GM12878 (cell line): ENCODE data around the gene PDGFD. TPM values are rescaled to one million over a fixed set of nuclear protein-coding genes. Genes with fewer than 3 reads are reported as not detected.

Source experiments
- ATAC-seq: fragments of 200-7000 bp; cut with Tn5 transposase; 3 replicates; pipeline ENCODE4 v1.9.1; 2020; ENCODE audit warnings: mild to moderate bottlenecking, moderate library complexity
- BruUV-seq: library from RNA; stranded (reverse); fragments of 400-500 nt; replicated peaks from 2 replicates; lab custom pipeline; 2021; lab: Mats Ljungman, UMichigan
- CTCF ChIA-PET: fragments of 300-600 bp; sonication (Branson Sonifier 250); formaldehyde crosslinking; extraction: SDS; loops from one replicate; lab custom pipeline; 2021; ENCODE audit warnings: inconsistent platforms; lab: Yijun Ruan, JAX
- POLR2A ChIA-PET: fragments of 350-600 bp; formaldehyde crosslinking; extraction: SDS; loops from one replicate; lab custom pipeline; 2021; ENCODE audit warnings: inconsistent platforms; lab: Charles Lee
- RAD21 ChIA-PET: fragments of 300-600 bp; sonication (Branson Sonifier 250); formaldehyde crosslinking; loops from one replicate; lab custom pipeline; 2023; ENCODE audit warnings: antibody characterized with exemption; ENCODE audit not compliant: unreplicated experiment; lab: Charles Lee
- SMC1A ChIA-PET: fragments of 300-600 bp; sonication (Branson Sonifier 250); formaldehyde crosslinking; loops from one replicate; lab custom pipeline; 2023; ENCODE audit not compliant: unreplicated experiment, uncharacterized antibody; lab: Charles Lee
- DNase-seq: peaks from one replicate; pipeline ENCODE4 v3.0.0-alpha.2; 2011; ENCODE audit warnings: low read depth, low spot score
- FAIRE-seq: peaks from 3 replicates; lab custom pipeline; 2011; peaks lifted over from hg19 to GRCh38; lab: Jason Lieb, UNC
- H2AFZ ChIP-seq: 2 replicates; pipeline ENCODE4 v1.6.0; 2011; ENCODE audit warnings: low read depth, low read length, control low read depth; ENCODE audit not compliant: control insufficient read depth
- H3K27ac ChIP-seq: 2 replicates; pipeline ENCODE4 v1.5.1; 2011; ENCODE audit warnings: control low read depth; ENCODE audit not compliant: control insufficient read depth, insufficient read depth
- H3K27me3 ChIP-seq, 2 experiments: replicated peaks in 1 of 2; 2 replicates each; pipeline versions ENCODE4 v1.6.0 to v1.6.1; 2011; ENCODE audit warnings: low read length in 1 of 2; ENCODE audit not compliant: control insufficient read depth in 2 of 2, insufficient read depth in 2 of 2
- H3K36me3 ChIP-seq, 2 experiments: 2 replicates each; pipeline ENCODE4 v1.5.1; 2011; ENCODE audit warnings: low read length in 1 of 2; ENCODE audit not compliant: control insufficient read depth in 2 of 2, insufficient read depth in 2 of 2
- H3K4me1 ChIP-seq: 2 replicates; pipeline ENCODE4 v1.6.1; 2011; ENCODE audit warnings: mild to moderate bottlenecking, low read length, moderate library complexity, mixed read lengths; ENCODE audit not compliant: control insufficient read depth, insufficient read depth
- H3K4me2 ChIP-seq: 2 replicates; pipeline ENCODE4 v1.6.0; 2011; ENCODE audit warnings: control low read depth; ENCODE audit not compliant: control insufficient read depth, insufficient read depth
- H3K4me3 ChIP-seq: fragments of 200-600 bp; sonication (generic); 2 replicates; pipeline ENCODE4 v1.5.1; 2016
- H3K79me2 ChIP-seq: 2 replicates; pipeline ENCODE4 v1.6.0; 2011; ENCODE audit warnings: low read length; ENCODE audit not compliant: control insufficient read depth, insufficient read depth
- H3K9ac ChIP-seq: 2 replicates; pipeline ENCODE4 v1.8.0; 2011; ENCODE audit warnings: low read length, control low read depth, mixed read lengths; ENCODE audit not compliant: control insufficient read depth, insufficient read depth
- H3K9me3 ChIP-seq: replicated peaks from 3 replicates; pipeline ENCODE4 v1.5.1; 2011; ENCODE audit warnings: mild to moderate bottlenecking, low read length; ENCODE audit not compliant: control insufficient read depth, insufficient read depth
- H4K20me1 ChIP-seq: 2 replicates; pipeline ENCODE4 v1.6.0; 2011; ENCODE audit not compliant: control insufficient read depth, insufficient read depth
- BHLHE40 ChIP-seq, 2 experiments: fragments of 450-650 bp in 1 of 2; IDR thresholded peaks; 2 replicates each; pipeline ENCODE4 v1.6.1; 2011 to 2017; ENCODE audit warnings: low read depth in 2 of 2, borderline replicate concordance in 1 of 2, improper control_type of control experiment in 1 of 2, low read length in 1 of 2, mild to moderate bottlenecking in 1 of 2
- BMI1 ChIP-seq: fragments of 450-650 bp; IDR thresholded peaks from 2 replicates; pipeline ENCODE4 v1.6.1; 2016; ENCODE audit warnings: mild to moderate bottlenecking, moderate library complexity, borderline replicate concordance
- CHD1 ChIP-seq: IDR thresholded peaks from 2 replicates; pipeline ENCODE4 v1.6.1; 2012; ENCODE audit warnings: low read depth, low read length, improper control_type of control experiment
- CHD2 ChIP-seq: IDR thresholded peaks from 2 replicates; pipeline ENCODE4 v1.6.1; 2011; ENCODE audit warnings: low read depth, low read length, improper control_type of control experiment, borderline replicate concordance
- GABPA ChIP-seq: IDR thresholded peaks from 2 replicates; pipeline ENCODE4 v1.6.1; 2014; ENCODE audit warnings: antibody characterized with exemption, low read depth, mild to moderate bottlenecking, inconsistent platforms
- HCFC1 ChIP-seq: fragments of 150-350 bp; IDR thresholded peaks from 2 replicates; pipeline ENCODE4 v1.6.1; 2014; ENCODE audit warnings: low read length
- HDAC2 ChIP-seq: fragments of 200-600 bp; sonication (generic); IDR thresholded peaks from 2 replicates; pipeline ENCODE4 v1.6.1; 2017
- NFIC ChIP-seq: IDR thresholded peaks from 2 replicates; pipeline ENCODE4 v1.6.1; 2012; ENCODE audit warnings: low read depth, mild to moderate bottlenecking, inconsistent platforms, low read length, moderate library complexity
- PAX8 ChIP-seq: fragments of 450-650 bp; IDR thresholded peaks from 2 replicates; pipeline ENCODE4 v1.6.1; 2017; ENCODE audit warnings: mild to moderate bottlenecking, moderate library complexity
- POLR2A ChIP-seq: IDR thresholded peaks from 2 replicates; pipeline ENCODE4 v1.6.1; 2011; ENCODE audit warnings: low read depth, mild to moderate bottlenecking, low read length
- RUNX3 ChIP-seq: IDR thresholded peaks from 2 replicates; pipeline ENCODE4 v1.6.1; 2012; ENCODE audit warnings: low read length, inconsistent platforms
- SMAD5 ChIP-seq: IDR thresholded peaks from 2 replicates; pipeline ENCODE4 v1.6.1; 2016; ENCODE audit warnings: antibody characterized with exemption, low read depth
- SMARCA5 ChIP-seq: fragments of 450-650 bp; IDR thresholded peaks from 2 replicates; pipeline ENCODE4 v1.6.1; 2017; ENCODE audit warnings: mild to moderate bottlenecking
- SP1 ChIP-seq: IDR thresholded peaks from one replicate; pipeline ENCODE4 v1.6.1; 2011; ENCODE audit warnings: low read depth, low read length
- ZNF274 ChIP-seq: IDR thresholded peaks from one replicate; pipeline ENCODE4 v1.8.0; 2011; ENCODE audit not compliant: insufficient read length, insufficient read depth
- ZSCAN29 ChIP-seq: fragments of 450-650 bp; IDR thresholded peaks from 2 replicates; pipeline ENCODE4 v1.6.1; 2017; ENCODE audit warnings: mild to moderate bottlenecking, moderate library complexity
- WGBS: methylation state at CpG from one replicate; pipeline ENCODE4 v1.1.6; 2016; ENCODE audit warnings: low lambda C conversion rate; ENCODE audit not compliant: insufficient replicate concordance, insufficient coverage; ENCODE audit errors: missing lambda C conversion rate; 5-methylcytosine and 5-hydroxymethylcytosine counted together
- in situ Hi-C: fragments of 300-500 bp; cut with MboI; formaldehyde crosslinking; loops from 9 replicates; pipeline ENCODE4 v1.14.3; 2018; ENCODE audit warnings: mixed read lengths
- intact Hi-C: fragments of 100-400 bp; cut with micrococcal nuclease; formaldehyde crosslinking; loops from one replicate; pipeline ENCODE4 v1.14.2; 2022; ENCODE audit not compliant: unreplicated experiment
- polyA plus RNA-seq, 11 experiments: library from polyadenylated mRNA; depleted of rRNA in 4 of 11; unstranded in 6 of 11; stranded (reverse) in 5 of 11; fragments of >200 nt; fragmentation: Nextera tagmentation in 4 of 11; fragmentation: Illumina TruSeq in 1 of 11; extraction: Ambion mirVana in 4 of 11; extraction: Trizol in 1 of 11; gene quantifications; 1 replicate in 1 of 11; 2 replicates in 10 of 11; pipeline versions ENCODE4 v1.2.1 to v1.2.3, GENCODE V29; 2011 to 2016; ENCODE audit warnings: inconsistent platforms in 2 of 11, missing spikeins in 2 of 11, low read depth in 1 of 11
- total RNA-seq, 4 experiments: library from RNA; depleted of rRNA in 3 of 4; stranded (reverse); fragments of >200 nt in 3 of 4; fragmentation: Illumina TruSeq in 1 of 4; extraction: Trizol in 1 of 4; gene quantifications; 2 replicates each; pipeline versions ENCODE4 v1.2.1 to v1.2.3, GENCODE V29; 2013 to 2021
- TF ChIP-seq, protein P1 (sequence below): IDR thresholded peaks from 2 replicates; pipeline ENCODE4 v1.6.1; 2011; ENCODE audit warnings: mild to moderate bottlenecking, low read depth, low read length, moderate library complexity; ENCODE audit not compliant: insufficient replicate concordance

The PDGFD gene
- total and polyA plus RNA-seq, 10 of the 15 experiments (the other 5 are each of a cell fraction or from before 2014, with no cell fraction given): 0.05 to 0.13 TPM; not detected in 8

DNA sequence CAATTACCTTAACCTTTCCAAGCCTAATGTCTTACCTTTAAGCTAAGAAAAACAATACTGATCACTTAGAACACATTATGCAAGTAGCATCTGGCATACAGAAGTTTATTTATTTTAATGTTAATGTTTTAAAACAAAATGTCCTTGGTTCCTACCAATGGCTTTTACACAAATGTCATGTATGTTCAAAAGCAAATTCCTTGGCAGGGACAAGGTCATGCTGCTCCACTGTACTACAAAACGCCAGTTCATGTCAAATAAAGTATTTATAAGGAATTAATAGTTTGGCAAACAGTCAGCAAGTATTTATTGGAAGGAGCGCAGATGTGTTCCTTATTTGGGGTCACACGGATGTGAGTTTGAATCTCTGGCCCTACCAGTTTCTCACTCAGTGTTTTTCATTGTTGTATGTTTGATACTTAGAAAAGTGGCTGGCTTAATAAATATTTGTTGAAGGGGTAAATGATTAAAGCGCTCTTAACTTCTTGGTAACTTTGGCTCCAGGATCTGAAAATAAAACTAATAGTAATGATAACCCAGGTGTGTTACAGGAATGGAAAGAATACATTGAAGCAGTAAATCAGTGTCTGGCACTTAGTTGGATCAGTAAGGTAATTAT lies 108.9 kb downstream of the PDGFD start:
- RAD21 ChIA-PET: no interaction called here
- H3K27me3 ChIP-seq: peaks cover 0 to 3% of the 10 kb centered on the region in 2 experiments; a peak in 1 of 4 replicates
- H3K9ac ChIP-seq: no peak overlapping the region
- TF ChIP-seq BMI1 (no peak), SMARCA5 (no peak), HDAC2 (no peak), RUNX3 (no peak), SMAD5 (no peak), POLR2A (no peak)
- TF ChIP-seq, all 136 proteins: peak for 0
- POLR2A ChIA-PET: no interaction called here
- ATAC-seq: no peak
- no peak for FAIRE-seq
- intact Hi-C loops: no loop called here
- Histone ChIP-seq H2AFZ (no peak overlapping the region), H3K27ac (no peak overlapping the region), H3K4me1 (no peaks in the 10 kb centered on the region), H3K4me2 (no peak overlapping the region), H3K9me3 (no peaks in the 10 kb centered on the region), H3K4me3 (no peak overlapping the region), H4K20me1 (no peaks in the 10 kb centered on the region), H3K79me2 (no peaks in the 10 kb centered on the region), H3K36me3 (no peaks in the 10 kb centered on the region)
- in situ Hi-C loops: no loop called here
- SMC1A ChIA-PET: no interaction called here
- CTCF ChIA-PET: no interaction called here
- no TSS peak for BruUV-seq
- 57% methylated on average over 4 of the region's 4 CpGs for WGBS
- no peak for DNase-seq

DNA sequence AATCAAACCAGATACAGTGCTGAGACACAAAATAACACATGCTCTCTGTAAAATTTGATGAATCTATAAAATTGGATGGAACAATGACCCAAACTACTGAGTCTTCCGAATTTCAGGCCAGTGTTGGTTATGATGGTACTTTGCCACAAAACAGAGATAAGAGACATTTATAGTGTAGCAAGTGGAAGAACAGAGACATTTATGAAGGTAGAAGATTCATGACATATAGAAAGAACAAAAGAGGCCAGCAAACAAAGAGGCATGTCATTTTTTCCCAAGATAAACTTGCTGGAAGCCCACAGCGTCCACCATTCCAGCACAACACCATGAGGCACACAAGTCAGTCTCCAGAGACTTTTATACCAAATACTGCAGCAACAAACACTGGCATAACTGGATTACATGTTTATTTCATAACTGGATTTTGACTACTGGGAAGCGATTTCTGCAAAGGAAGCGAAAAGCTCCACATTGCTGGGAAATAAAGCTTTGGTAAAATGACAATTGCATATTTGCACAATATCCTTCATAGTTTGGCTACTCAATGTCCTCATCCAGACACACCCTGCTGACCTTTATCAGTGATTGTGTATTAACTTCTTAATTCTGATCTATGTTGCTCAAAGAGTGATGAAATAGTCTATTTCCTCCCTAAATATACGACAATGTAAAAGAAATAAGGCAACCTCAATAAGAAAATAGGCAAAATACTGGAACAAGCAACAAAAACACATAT lies 110.0 kb downstream of the PDGFD start:
- RAD21 ChIA-PET: no interaction called here
- no TSS peak for BruUV-seq
- FAIRE-seq: no peak
- no peak for TF ChIP-seq CHD2
- TF ChIP-seq GABPA: no peak
- no peak for TF ChIP-seq BHLHE40 (IDR thresholded peaks at IDR 0.05; ENCODE audit: borderline replicate concordance in 1 of 2, low read depth in 2 of 2, low read length in 1 of 2)
- TF ChIP-seq ZNF274: no peak
- no peak for TF ChIP-seq HCFC1
- no peak for TF ChIP-seq SP1
- TF ChIP-seq RUNX3: no peak
- TF ChIP-seq, protein P1, sequence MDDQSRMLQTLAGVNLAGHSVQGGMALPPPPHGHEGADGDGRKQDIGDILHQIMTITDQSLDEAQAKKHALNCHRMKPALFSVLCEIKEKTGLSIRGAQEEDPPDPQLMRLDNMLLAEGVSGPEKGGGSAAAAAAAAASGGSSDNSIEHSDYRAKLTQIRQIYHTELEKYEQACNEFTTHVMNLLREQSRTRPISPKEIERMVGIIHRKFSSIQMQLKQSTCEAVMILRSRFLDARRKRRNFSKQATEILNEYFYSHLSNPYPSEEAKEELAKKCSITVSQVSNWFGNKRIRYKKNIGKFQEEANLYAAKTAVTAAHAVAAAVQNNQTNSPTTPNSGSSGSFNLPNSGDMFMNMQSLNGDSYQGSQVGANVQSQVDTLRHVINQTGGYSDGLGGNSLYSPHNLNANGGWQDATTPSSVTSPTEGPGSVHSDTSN: no peak
- TF ChIP-seq NFIC: no peak
- no peak for TF ChIP-seq PAX8
- no peak for TF ChIP-seq CHD1
- TF ChIP-seq ZSCAN29: no peak

More for the DNA sequence above, 110.0 kb downstream of the PDGFD start:
- SMC1A ChIA-PET: no interaction called here
- no peaks in the 10 kb centered on the region for H4K20me1 ChIP-seq
- ATAC-seq (no peak), DNase-seq (no peak)
- H3K9ac ChIP-seq: no peak overlapping the region
- H2AFZ ChIP-seq: no peak overlapping the region
- H3K27me3 ChIP-seq: peaks cover 0 to 3% of the 10 kb centered on the region in 2 experiments; a peak in 1 of 4 replicates
- no peaks in the 10 kb centered on the region for H3K79me2 ChIP-seq
- no peak overlapping the region for H3K27ac ChIP-seq
- CTCF ChIA-PET: interaction anchor here (0.6 kb wide), 1 partner anchor 59 kb away, joined by 3 read pairs; no protein-coding TSS in a partner anchor
- in situ Hi-C loops (no loop called here), intact Hi-C loops (no loop called here)
- no peaks in the 10 kb centered on the region for H3K36me3 ChIP-seq
- 38% methylated on average over 5 of the region's 5 CpGs for WGBS
- H3K4me1 ChIP-seq: no peaks in the 10 kb centered on the region
- no peaks in the 10 kb centered on the region for H3K9me3 ChIP-seq
- no peak overlapping the region for H3K4me2 ChIP-seq
- H3K4me3 ChIP-seq: no peak overlapping the region
- POLR2A ChIA-PET: no interaction called here
